Endothelial cell of umbilical vein (primary cell): ENCODE results near the gene HMGN1. TPM values are rescaled to one million over a fixed set of nuclear protein-coding genes. Genes with fewer than 3 reads are reported as not detected.

ENCODE experiments used
- BruUV-seq: library from RNA; stranded (reverse); fragments of 400-500 nt; replicated peaks from 2 replicates; lab custom pipeline; 2021; lab: Mats Ljungman, UMichigan
- CTCF ChIA-PET: fragments of 300-600, 350-600 bp; sonication (Branson Sonifier 250); formaldehyde crosslinking; loops from one replicate; lab custom pipeline; 2021; ENCODE audit warnings: antibody characterized with exemption, inconsistent platforms; lab: Charles Lee
- POLR2A ChIA-PET: fragments of 300-600, 350-600 bp; sonication (Branson Sonifier 250); formaldehyde crosslinking; loops from one replicate; lab custom pipeline; 2021; ENCODE audit warnings: antibody characterized with exemption, inconsistent platforms; lab: Charles Lee
- DNase-seq: peaks from one replicate; pipeline ENCODE4 v3.0.0-alpha.2; 2011; ENCODE audit warnings: low read depth, low spot score
- FAIRE-seq: peaks from 2 replicates; lab custom pipeline; 2011; peaks lifted over from hg19 to GRCh38; lab: Jason Lieb, UNC
- H2AFZ ChIP-seq: 2 replicates; pipeline ENCODE4 v1.6.0; 2012; ENCODE audit warnings: low read depth, low read length, control low read depth, inconsistent platforms
- H3K27ac ChIP-seq: 2 replicates; pipeline ENCODE4 v1.5.1; 2011; ENCODE audit warnings: low read depth, mild to moderate bottlenecking, control low read depth, low read length, moderate library complexity; ENCODE audit not compliant: insufficient read depth
- H3K27me3 ChIP-seq, 2 experiments: 2 replicates each; pipeline versions ENCODE4 v1.6.0 to v1.6.1; 2011; ENCODE audit warnings: low read length in 2 of 2, mixed read lengths in 1 of 2; ENCODE audit not compliant: control insufficient read depth in 2 of 2, insufficient read depth in 2 of 2
- H3K36me3 ChIP-seq, 2 experiments: 2 replicates in 1 of 2; 3 replicates in 1 of 2; pipeline ENCODE4 v1.5.1; 2011; ENCODE audit warnings: low read length in 2 of 2, mild to moderate bottlenecking in 1 of 2, moderate library complexity in 1 of 2; ENCODE audit not compliant: control insufficient read depth in 2 of 2, insufficient read depth in 2 of 2; ENCODE audit errors: extremely low read depth in 1 of 2
- H3K4me1 ChIP-seq: 3 replicates; pipeline ENCODE4 v1.5.1; 2011; ENCODE audit warnings: mild to moderate bottlenecking, low read length; ENCODE audit not compliant: control insufficient read depth, insufficient read depth; ENCODE audit errors: extremely low read depth
- H3K4me2 ChIP-seq: 2 replicates; pipeline ENCODE4 v1.6.1; 2011; ENCODE audit warnings: low read length, control low read depth, mixed read lengths; ENCODE audit not compliant: insufficient read depth
- H3K4me3 ChIP-seq, 3 experiments: fragments of 200-600 bp in 1 of 3; sonication (generic), shearing (Covaris generic) in 1 of 3; replicated peaks in 1 of 3; 2 replicates each; pipeline ENCODE4 v1.5.1; 2011 to 2016; ENCODE audit warnings: control low read depth in 3 of 3, low read length in 3 of 3, mild to moderate bottlenecking in 2 of 3, inconsistent platforms in 1 of 3, low read depth in 1 of 3, moderate library complexity in 1 of 3; ENCODE audit not compliant: insufficient read depth in 1 of 3
- H3K79me2 ChIP-seq: 2 replicates; pipeline ENCODE4 v1.6.0; 2012; ENCODE audit warnings: low read length, inconsistent platforms; ENCODE audit not compliant: control insufficient read depth, insufficient read depth
- H3K9ac ChIP-seq: replicated peaks from 2 replicates; pipeline ENCODE3; 2011; ENCODE audit warnings: low read length, control low read depth; ENCODE audit not compliant: insufficient read depth; ENCODE audit errors: extremely low read depth
- H3K9me1 ChIP-seq: replicated peaks from 3 replicates; pipeline ENCODE4 v1.6.0; 2011; ENCODE audit warnings: mild to moderate bottlenecking, low read length; ENCODE audit not compliant: control insufficient read depth, insufficient read depth; ENCODE audit errors: extremely low read depth
- H3K9me3 ChIP-seq: replicated peaks from 2 replicates; pipeline ENCODE4 v1.5.1; 2012; ENCODE audit warnings: low read length, inconsistent platforms; ENCODE audit not compliant: control insufficient read depth, insufficient read depth
- H4K20me1 ChIP-seq: replicated peaks from 2 replicates; pipeline ENCODE3; 2011; ENCODE audit warnings: mild to moderate bottlenecking, low read length; ENCODE audit not compliant: control insufficient read depth, insufficient read depth; ENCODE audit errors: extremely low read depth
- CTCF ChIP-seq, 2 donors: IDR thresholded peaks; 1 replicate in 1 of 2; 2 replicates in 1 of 2; pipeline ENCODE4 v1.5.1; 2011; ENCODE audit warnings: low read length in 2 of 2, mild to moderate bottlenecking in 2 of 2, moderate library complexity in 2 of 2, control low read depth in 1 of 2, inconsistent platforms in 1 of 2, low read depth in 1 of 2; ENCODE audit not compliant: insufficient read depth in 1 of 2; ENCODE audit errors: extremely low read depth in 1 of 2
- EZH2 ChIP-seq: IDR thresholded peaks from 2 replicates; pipeline ENCODE4 v1.6.1; 2012; ENCODE audit warnings: borderline replicate concordance, low read depth, mild to moderate bottlenecking, moderate library complexity, low read length, inconsistent platforms; ENCODE audit not compliant: severe bottlenecking
- FOS ChIP-seq: IDR thresholded peaks from 2 replicates; pipeline ENCODE4 v1.6.1; 2011; ENCODE audit warnings: mild to moderate bottlenecking, low read length, moderate library complexity, borderline replicate concordance; ENCODE audit not compliant: insufficient read depth
- GATA2 ChIP-seq: IDR thresholded peaks from 2 replicates; pipeline ENCODE4 v1.7.0; 2011; ENCODE audit warnings: low read depth, mild to moderate bottlenecking, moderate library complexity, mixed read lengths, low read length; ENCODE audit not compliant: insufficient read length, insufficient read depth
- JUN ChIP-seq: IDR thresholded peaks from 2 replicates; pipeline ENCODE4 v1.6.1; 2011; ENCODE audit warnings: borderline replicate concordance, low read depth; ENCODE audit not compliant: insufficient read length, insufficient read depth
- MAX ChIP-seq: IDR thresholded peaks from 2 replicates; pipeline ENCODE4 v1.6.1; 2011; ENCODE audit not compliant: insufficient read depth, insufficient read length
- MYC ChIP-seq: IDR thresholded peaks from one replicate; pipeline ENCODE4 v1.6.1; 2011; ENCODE audit warnings: mild to moderate bottlenecking, low read depth, low read length
- POLR2A ChIP-seq: IDR thresholded peaks from 2 replicates; pipeline ENCODE4 v1.6.1; 2012; ENCODE audit warnings: low read depth, mild to moderate bottlenecking, control low read depth, low read length
- POLR2AphosphoS5 ChIP-seq: IDR thresholded peaks from 2 replicates; pipeline ENCODE4 v1.6.1; 2012; ENCODE audit warnings: low read depth, mild to moderate bottlenecking, control low read depth, low read length, moderate library complexity; ENCODE audit not compliant: insufficient read depth
- dilution Hi-C: fragments of 300-500 bp; cut with MboI; formaldehyde crosslinking; loops from one replicate; pipeline ENCODE4 v1.15.0; 2019; ENCODE audit warnings: low sequenced_read_pairs; ENCODE audit not compliant: extremely low pct_ligation_motif_present
- intact Hi-C: fragments of 100-400 bp; cut with micrococcal nuclease; formaldehyde crosslinking; loops from one replicate; pipeline ENCODE4 v1.10.0; 2022
- polyA plus RNA-seq, 4 experiments: library from polyadenylated mRNA; depleted of rRNA in 3 of 4; stranded (reverse) in 3 of 4; unstranded in 1 of 4; fragments of >200 nt; gene quantifications; 2 replicates each; pipeline versions ENCODE4 v1.2.1 to v1.2.3, GENCODE V29; 2011 to 2012; ENCODE audit warnings: missing spikeins in 1 of 4
- total RNA-seq: library from RNA; stranded (reverse); gene quantifications from 2 replicates; pipeline ENCODE4 v1.2.3, GENCODE V29; 2021

HMGN1 gene
- total and polyA plus RNA-seq, 2 donors (not counting 3 experiments of a cell fraction or from before 2014, with no cell fraction given): 162 to 360 TPM

- no peak for DNase-seq
- Histone ChIP-seq H3K9ac (no peak overlapping the region), H3K4me1 (peaks cover 23% of the 10 kb centered on the region), H3K79me2 (peaks cover 33% of the 10 kb centered on the region), H3K9me3 (no peaks in the 10 kb centered on the region), H4K20me1 (no peaks in the 10 kb centered on the region), H3K36me3 (peaks cover 13 to 18% of the 10 kb centered on the region in 2 experiments), H3K27ac (no peak overlapping the region), H2AFZ (no peak overlapping the region), H3K4me2 (peak overlapping the region; percentile 2), H3K27me3 (no peaks in the 10 kb centered on the region), H3K9me1 (no peaks in the 10 kb centered on the region), H3K4me3 (no peak overlapping the region)
- no peak for FAIRE-seq
- BruUV-seq: no TSS peak
- TF ChIP-seq MYC: no peak
- TF ChIP-seq FOS: no peak
- no peak for TF ChIP-seq POLR2AphosphoS5
- TF ChIP-seq GATA2: no peak
- no peak for TF ChIP-seq MAX
- TF ChIP-seq POLR2A: no peak
- no peak for TF ChIP-seq CTCF (IDR thresholded peaks at IDR 0.05; ENCODE audit: extremely low read depth in 1 of 2, insufficient read depth in 1 of 2, low read depth in 1 of 2, low read length in 2 of 2)
- TF ChIP-seq EZH2: no peak
- TF ChIP-seq JUN: no peak
- CTCF ChIA-PET: interaction anchor here (1.4 kb wide), 1 partner anchor 24 kb away, joined by 3 read pairs; no protein-coding TSS in a partner anchor
- dilution Hi-C loops: no loop called here
- POLR2A ChIA-PET: no interaction called here
- intact Hi-C loops: loop anchor here (1.0 kb wide), 5 partner anchors 15 to 205 kb away; partner anchors contain the start of genes BRWD1, LCA5L and PSMG1
These were observed 39.9 kb upstream of the HMGN1 start for GRCh38 chr21:39388811-39389155.
